OCI-LY3 (cell line): ENCODE data around the gene WDR18.
A peak's percentile ranks its signal among the peaks of the same experiment; 100 is the strongest.

Source experiments
- H2AFZ ChIP-seq: fragments of 200-600, 300-600 bp; shearing (Covaris generic); 2 replicates; pipeline ENCODE4 v1.6.0; 2014; ENCODE audit warnings: antibody characterized with exemption, low read depth, low read length
- H3K27ac ChIP-seq: fragments of 200-600, 300-600 bp; sonication (generic); 2 replicates; pipeline ENCODE4 v1.5.1; 2014; ENCODE audit warnings: mild to moderate bottlenecking, low read length, moderate library complexity, mixed read lengths
- H3K27me3 ChIP-seq: fragments of 200-600, 300-600 bp; sonication (generic); 2 replicates; pipeline ENCODE4 v1.6.1; 2014; ENCODE audit warnings: low read depth, low read length, mixed read lengths
- H3K36me3 ChIP-seq: fragments of 200-600, 300-600 bp; sonication (generic); replicated peaks from 2 replicates; pipeline ENCODE3; 2014; ENCODE audit warnings: low read depth, low read length, mixed read lengths
- H3K4me1 ChIP-seq: fragments of 300-600, 200-600 bp; sonication (generic); 2 replicates; pipeline ENCODE4 v1.6.1; 2014; ENCODE audit warnings: low read length, mixed read lengths
- H3K4me2 ChIP-seq: fragments of 200-600, 300-600 bp; sonication (generic); 2 replicates; pipeline ENCODE4 v1.6.1; 2014; ENCODE audit warnings: low read length, mixed read lengths
- H3K4me3 ChIP-seq: fragments of 300-600, 200-600 bp; sonication (generic); 2 replicates; pipeline ENCODE4 v1.5.1; 2014; ENCODE audit warnings: antibody characterized with exemption, mild to moderate bottlenecking, low read length, moderate library complexity
- H3K79me2 ChIP-seq: fragments of 300-600, 200-600 bp; shearing (Covaris generic); 2 replicates; pipeline ENCODE4 v1.6.1; 2014; ENCODE audit warnings: mild to moderate bottlenecking, low read length, mixed read lengths
- H3K9ac ChIP-seq: fragments of 300-600, 200-600 bp; shearing (Covaris generic); 2 replicates; pipeline ENCODE4 v1.6.0; 2014; ENCODE audit warnings: mild to moderate bottlenecking, low read length, moderate library complexity
- H3K9me3 ChIP-seq: fragments of 200-600, 300-600 bp; shearing (Covaris generic); 2 replicates; pipeline ENCODE4 v1.6.1; 2014; ENCODE audit warnings: low read length, mixed read lengths; ENCODE audit not compliant: insufficient read depth
- H4K20me1 ChIP-seq: fragments of 200-600, 300-600 bp; sonication (generic); 2 replicates; pipeline ENCODE4 v1.6.1; 2016; ENCODE audit warnings: low read length, mixed read lengths; ENCODE audit not compliant: insufficient read depth
- CTCF ChIP-seq: fragments of 200-600, 300-600 bp; sonication (generic); IDR thresholded peaks from 2 replicates; pipeline ENCODE4 v1.5.1; 2014; ENCODE audit warnings: antibody characterized with exemption, low read length, low read depth
- EZH2phosphoT487 ChIP-seq: fragments of 200-600 bp; shearing (Covaris generic); IDR thresholded peaks from 2 replicates; pipeline ENCODE4 v1.6.1; 2018; ENCODE audit warnings: antibody characterized with exemption, mixed run types, low read depth

Gene WDR18

GRCh38 chr19:994516-994915 lies 10.4 kb downstream of the WDR18 start:
- Histone ChIP-seq H3K27ac (no peak overlapping the region), H3K4me1 (no peaks in the 10 kb centered on the region), H3K36me3 (peaks cover 30% of the 10 kb centered on the region), H2AFZ (no peak overlapping the region), H3K9ac (no peak overlapping the region), H3K27me3 (no peaks in the 10 kb centered on the region), H3K4me2 (no peak overlapping the region), H4K20me1 (no peaks in the 10 kb centered on the region), H3K9me3 (no peaks in the 10 kb centered on the region), H3K4me3 (no peak overlapping the region), H3K79me2 (no peaks in the 10 kb centered on the region)
- TF ChIP-seq EZH2phosphoT487: no peak
- no peak for TF ChIP-seq CTCF

GRCh38 chr19:995051-995827 lies 11.1 kb downstream of the WDR18 start:
- H2AFZ ChIP-seq: no peak overlapping the region
- no peak overlapping the region for H3K4me3 ChIP-seq
- H3K27me3 ChIP-seq: no peaks in the 10 kb centered on the region
- no peak overlapping the region for H3K27ac ChIP-seq
- H3K9me3 ChIP-seq: no peaks in the 10 kb centered on the region
- TF ChIP-seq CTCF: no peak
- no peak for TF ChIP-seq EZH2phosphoT487
- no peaks in the 10 kb centered on the region for H3K4me1 ChIP-seq
- H3K9ac ChIP-seq: no peak overlapping the region
- peaks cover 29% of the 10 kb centered on the region for H3K36me3 ChIP-seq
- no peaks in the 10 kb centered on the region for H3K79me2 ChIP-seq
- H3K4me2 ChIP-seq: no peak overlapping the region
- no peaks in the 10 kb centered on the region for H4K20me1 ChIP-seq

- TF ChIP-seq EZH2phosphoT487 (no peak), CTCF (no peak)
- Histone ChIP-seq H2AFZ (no peak overlapping the region), H3K27ac (no peak overlapping the region), H3K9ac (no peak overlapping the region), H3K4me2 (peak overlapping the region; percentile 37), H3K36me3 (peaks cover 20% of the 10 kb centered on the region), H3K9me3 (no peaks in the 10 kb centered on the region), H3K27me3 (no peaks in the 10 kb centered on the region), H3K4me3 (no peak overlapping the region), H3K79me2 (no peaks in the 10 kb centered on the region), H3K4me1 (no peaks in the 10 kb centered on the region), H4K20me1 (no peaks in the 10 kb centered on the region)
Observed at GRCh38 chr19:996051-996838, 12.1 kb downstream of the WDR18 start.

- Histone ChIP-seq H2AFZ (no peak overlapping the region), H3K79me2 (no peaks in the 10 kb centered on the region), H3K9ac (no peak overlapping the region), H3K9me3 (no peaks in the 10 kb centered on the region), H3K4me1 (peaks cover 3% of the 10 kb centered on the region), H4K20me1 (no peaks in the 10 kb centered on the region), H3K27me3 (no peaks in the 10 kb centered on the region), H3K27ac (no peak overlapping the region), H3K36me3 (peaks cover 12% of the 10 kb centered on the region), H3K4me3 (no peak overlapping the region), H3K4me2 (no peak overlapping the region)
- no peak for TF ChIP-seq EZH2phosphoT487
- TF ChIP-seq CTCF: no peak
Observed at GRCh38 chr19:998064-998463, 13.9 kb downstream of the WDR18 start.
